ENCODE measurements around the gene CRIM1. TPM values are rescaled to one million over a fixed set of nuclear protein-coding genes. Genes with fewer than 3 reads are reported as not detected.

Gene CRIM1
- total RNA-seq, 1 experiment from 2014 or later: 27.6 TPM

- H3K4ac ChIP-seq (ENCODE audit: low read depth, low read length): no peak overlapping the region
Observed at GRCh38 chr2:36404754-36405153, 49.2 kb downstream of the CRIM1 start.

More at GRCh38 chr2:36404754-36405153, 49.2 kb downstream of the CRIM1 start:
- Histone ChIP-seq H2AK5ac (ENCODE audit: insufficient read length, low read length) (no peak overlapping the region), H4K8ac (replicated peaks; ENCODE audit: insufficient read length, low read depth, low read length) (no peak overlapping the region), H3K9ac (ENCODE audit: extremely low read depth, insufficient read length, low read length) (no peak overlapping the region), H2BK12ac (ENCODE audit: insufficient read length, low read depth, low read length) (no peak overlapping the region), H3K4me1 (ENCODE audit: insufficient read depth, low read length) (peaks cover 9% of the 10 kb centered on the region), H3K9me3 (ENCODE audit: control insufficient read depth, low read depth, low read length) (no peaks in the 10 kb centered on the region), H4K20me1 (ENCODE audit: control insufficient read depth, insufficient read depth, insufficient read length) (no peaks in the 10 kb centered on the region), H4K5ac (ENCODE audit: insufficient read length, low read depth, low read length) (no peak overlapping the region), H3K14ac (ENCODE audit: insufficient read depth, low read length) (no peak overlapping the region), H2BK5ac (ENCODE audit: insufficient read length, low read length) (no peak overlapping the region), H2AFZ (ENCODE audit: low read length) (no peak overlapping the region), H4K91ac (ENCODE audit: insufficient read length, low read depth, low read length) (no peak overlapping the region), H3K23ac (ENCODE audit: insufficient read length, low read depth, low read length) (no peak overlapping the region), H2BK15ac (ENCODE audit: low read depth, low read length) (no peak overlapping the region), H3K18ac (ENCODE audit: insufficient read length, low read depth, low read length) (no peak overlapping the region), H3K23me2 (ENCODE audit: insufficient read length, low read depth, low read length, poor library complexity, severe bottlenecking) (no peaks in the 10 kb centered on the region), H3K79me1 (ENCODE audit: insufficient read depth, low read depth, low read length, poor library complexity, severe bottlenecking) (peaks cover 3% of the 10 kb centered on the region), H3K56ac (ENCODE audit: insufficient read length, low read depth, low read length) (no peak overlapping the region), H3K27me3 (ENCODE audit: insufficient read depth, low read length) (no peaks in the 10 kb centered on the region), H3K79me2 (ENCODE audit: insufficient read depth, low read length) (peaks cover 5% of the 10 kb centered on the region; the same call in 1 of the 2 replicates), H3K4me2 (ENCODE audit: insufficient read depth, insufficient read length, low read length) (no peak overlapping the region), H3T11ph (ENCODE audit: low read length) (no peak overlapping the region), H2BK120ac (ENCODE audit: low read depth, low read length, poor library complexity, severe bottlenecking) (no peak overlapping the region), H2BK20ac (ENCODE audit: low read depth, low read length, poor library complexity, severe bottlenecking) (no peak overlapping the region), H3K27ac (ENCODE audit: insufficient read length, low read depth, low read length) (no peak overlapping the region)
- Mint-ChIP-seq H3K4me1 (peaks cover 26 to 29% of the 10 kb centered on the region in 2 experiments), H3K27me3 (ENCODE audit: low read depth) (no peaks in the 10 kb centered on the region), H3K27ac (no peak overlapping the region), H3K9me3 (no peaks in the 10 kb centered on the region), H3K36me3 (ENCODE audit: insufficient read depth in 1 of 3, low read depth in 3 of 3) (no peaks in the 10 kb centered on the region), H3K4me3 (no peak overlapping the region)
- no peak for TF ChIP-seq CTCF (conservative IDR thresholded peaks at IDR 0.05)
- no CpG with 5 or more reads among the region's 5 CpGs for WGBS (ENCODE audit: extremely low coverage, insufficient read length, low lambda C conversion rate)
- DNase-seq: no peak
